CD4-positive, alpha-beta T cell treated with Interleukin-4 for 1 hour (primary cell): ENCODE measurements around the gene CNTN4.
"Not testable (repeated sequence)": the region's sequence is repeated elsewhere in the genome, so short reads cannot be mapped to it uniquely, and the experiment has no call there.

Experiments used
- DNase-seq, 2 donors: peaks; one replicate each; pipeline ENCODE4 v3.0.0-alpha.2; 2020 to 2022

Gene CNTN4

DNA sequence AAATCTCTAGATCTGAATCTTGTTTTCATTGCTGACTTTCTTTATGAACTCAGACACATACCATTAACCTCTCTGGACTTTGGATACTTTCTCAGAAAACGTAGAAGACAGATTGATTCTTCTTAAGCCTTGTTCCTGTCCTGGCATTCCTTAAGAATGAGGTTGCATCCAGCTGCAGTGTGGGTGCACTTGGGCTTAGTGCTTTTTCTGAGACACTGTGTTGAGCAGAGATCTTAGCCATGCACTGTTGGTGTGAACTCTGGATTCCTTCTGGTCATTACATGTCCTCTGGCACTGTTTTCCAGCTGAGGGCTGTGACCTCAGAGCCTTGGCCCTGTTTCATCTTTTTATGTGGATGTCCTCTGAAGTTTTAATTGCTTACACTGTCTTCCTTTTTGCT lies 428.3 kb downstream of the CNTN4 start:
- no peak for DNase-seq

DNA sequence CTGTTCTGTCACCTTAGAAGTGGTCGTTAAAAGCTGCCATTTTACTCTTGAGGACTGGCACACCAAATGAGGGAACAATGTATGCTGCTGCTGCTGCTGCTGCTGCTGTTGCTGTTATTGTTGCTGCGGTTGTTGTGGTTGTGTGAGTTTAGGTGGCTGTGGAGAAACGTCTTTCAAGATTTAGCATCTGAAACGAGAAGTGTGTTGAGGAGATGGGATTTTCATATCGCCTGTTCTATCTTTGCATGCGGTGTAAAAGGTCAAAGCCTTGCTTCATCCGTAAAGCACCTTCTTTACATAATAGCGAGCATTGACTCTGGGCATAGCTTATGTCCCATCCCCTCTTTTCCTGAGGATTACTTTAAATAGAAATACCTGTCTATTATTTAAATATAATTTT lies 428.7 kb downstream of the CNTN4 start:
- DNase-seq = not testable (repeated sequence)

DNA sequence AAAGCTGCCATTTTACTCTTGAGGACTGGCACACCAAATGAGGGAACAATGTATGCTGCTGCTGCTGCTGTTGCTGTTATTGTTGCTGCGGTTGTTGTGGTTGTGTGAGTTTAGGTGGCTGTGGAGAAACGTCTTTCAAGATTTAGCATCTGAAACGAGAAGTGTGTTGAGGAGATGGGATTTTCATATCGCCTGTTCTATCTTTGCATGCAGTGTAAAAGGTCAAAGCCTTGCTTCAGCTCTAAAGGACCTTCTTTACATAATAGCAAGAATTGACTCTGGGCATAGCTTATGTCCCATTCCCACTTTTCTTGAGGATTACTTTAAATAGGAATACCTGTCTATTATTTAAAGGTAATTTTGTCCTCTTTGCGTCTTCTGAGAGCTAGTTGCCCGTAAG lies 436.1 kb downstream of the CNTN4 start:
- DNase-seq = not testable (repeated sequence)

DNA sequence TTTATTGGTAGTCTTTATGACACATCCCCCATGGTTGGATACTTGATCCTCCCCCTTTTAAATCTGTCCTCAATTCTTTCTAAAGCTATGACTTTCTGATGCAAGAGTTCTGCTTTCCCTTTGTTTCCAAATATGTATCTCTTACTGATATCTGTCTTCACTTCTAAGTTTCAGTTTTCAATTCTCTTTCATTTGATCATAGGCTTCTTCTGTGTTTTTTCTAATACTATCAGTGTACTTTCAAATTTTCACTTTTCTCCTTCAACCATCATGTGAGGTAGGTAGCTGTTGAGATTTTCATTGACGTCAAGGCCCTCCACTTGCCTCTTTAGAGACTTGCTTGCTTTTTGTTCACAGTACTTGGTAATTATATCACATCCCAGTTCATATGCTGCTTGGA lies 436.5 kb downstream of the CNTN4 start:
- no peak for DNase-seq

DNA sequence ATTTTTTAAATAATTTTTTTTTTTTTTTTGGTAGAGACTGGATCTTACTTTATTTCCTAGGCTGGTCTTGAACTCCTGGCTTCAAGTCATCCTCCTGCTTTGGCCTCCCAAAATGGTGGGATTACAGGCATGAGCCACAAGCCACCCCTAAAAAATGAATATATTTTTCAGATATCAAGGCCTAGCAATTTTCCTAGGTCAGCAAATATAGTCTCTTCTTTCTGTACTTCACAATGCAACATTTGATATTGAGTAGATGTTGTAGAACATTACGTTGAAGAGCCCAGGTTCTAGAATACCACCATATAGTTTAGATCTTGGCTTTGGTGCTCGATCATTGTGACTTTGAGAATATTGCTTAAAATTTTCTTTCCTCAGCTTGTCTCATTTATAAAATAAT lies 437.9 kb downstream of the CNTN4 start:
- no peak for DNase-seq

DNA sequence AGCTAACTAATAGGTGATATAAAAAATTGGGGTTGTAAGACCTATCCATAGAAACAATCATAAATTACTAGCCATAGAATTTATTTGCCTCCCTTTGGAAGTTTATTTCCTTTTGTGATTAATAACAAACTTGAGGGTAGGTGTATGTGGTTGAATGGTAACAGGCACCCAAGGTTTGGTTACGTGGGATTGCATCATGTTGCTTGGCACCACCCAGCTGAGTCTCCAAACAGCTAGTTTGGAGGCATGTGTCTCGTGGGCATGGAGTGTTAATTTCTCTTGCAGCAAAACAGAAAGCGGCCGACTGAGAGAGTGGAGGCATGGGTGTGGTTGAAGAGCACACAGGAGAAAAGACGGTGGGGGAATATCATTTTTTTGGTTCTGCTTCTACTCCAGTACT lies 441.4 kb downstream of the CNTN4 start:
- DNase-seq = no peak

DNA sequence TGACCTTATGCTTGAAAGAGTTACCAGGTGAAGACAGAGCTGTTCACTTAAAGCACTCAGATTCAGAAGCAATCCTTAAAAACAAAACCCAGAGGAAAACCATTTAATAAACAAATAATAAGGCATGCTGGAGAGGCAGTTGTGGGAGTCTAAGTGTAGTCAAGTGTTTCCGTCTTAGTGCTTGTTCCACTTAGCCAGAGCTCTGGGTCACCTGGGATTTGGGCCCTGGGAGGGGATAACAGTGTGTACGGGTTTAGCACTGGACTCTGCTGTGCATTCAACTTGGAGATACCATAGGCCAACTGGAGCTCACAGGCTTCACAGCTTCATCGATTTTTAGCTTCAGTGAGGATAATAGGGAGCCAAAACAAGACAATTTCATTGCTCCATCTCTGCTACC lies 444.6 kb downstream of the CNTN4 start:
- no peak for DNase-seq

DNA sequence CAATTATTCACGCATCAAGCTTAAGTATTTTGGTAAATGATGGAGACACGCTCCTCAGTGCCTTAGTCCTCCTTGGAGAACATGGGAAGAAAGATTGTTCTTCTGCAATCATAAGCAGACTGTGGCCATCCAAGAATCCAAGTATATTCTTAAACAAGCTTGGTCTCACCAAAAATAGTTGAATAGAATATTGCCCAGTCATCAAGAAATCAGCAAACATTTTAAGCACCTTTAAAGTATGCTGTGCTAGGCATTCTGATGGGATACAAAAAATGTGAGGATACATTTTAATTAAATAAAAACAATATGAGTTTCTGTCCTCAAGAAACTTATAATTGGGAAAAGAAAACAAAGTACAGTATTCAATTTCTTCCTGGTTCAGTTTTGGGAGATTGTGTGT lies 445.5 kb downstream of the CNTN4 start:
- no peak for DNase-seq

DNA sequence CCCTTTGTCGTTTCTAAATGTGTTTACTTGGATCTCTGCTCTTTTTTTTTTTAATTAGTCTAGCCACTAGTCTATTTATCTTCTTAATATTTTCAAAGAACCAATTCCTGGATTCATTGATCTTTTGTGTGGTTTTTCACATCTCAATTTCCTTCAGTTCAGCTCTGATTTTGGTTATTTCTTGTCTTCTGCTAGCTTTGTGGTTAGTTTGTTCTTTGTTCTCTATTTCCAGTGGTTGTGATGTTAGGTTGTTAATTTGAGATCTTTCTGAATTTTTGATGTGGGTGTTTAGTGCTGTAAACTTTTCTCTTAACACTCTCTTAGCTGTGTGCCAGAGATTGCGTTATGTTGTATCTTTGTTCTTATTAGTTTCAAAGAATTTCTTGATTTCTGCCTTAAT lies 446.1 kb downstream of the CNTN4 start:
- DNase-seq = no peak

DNA sequence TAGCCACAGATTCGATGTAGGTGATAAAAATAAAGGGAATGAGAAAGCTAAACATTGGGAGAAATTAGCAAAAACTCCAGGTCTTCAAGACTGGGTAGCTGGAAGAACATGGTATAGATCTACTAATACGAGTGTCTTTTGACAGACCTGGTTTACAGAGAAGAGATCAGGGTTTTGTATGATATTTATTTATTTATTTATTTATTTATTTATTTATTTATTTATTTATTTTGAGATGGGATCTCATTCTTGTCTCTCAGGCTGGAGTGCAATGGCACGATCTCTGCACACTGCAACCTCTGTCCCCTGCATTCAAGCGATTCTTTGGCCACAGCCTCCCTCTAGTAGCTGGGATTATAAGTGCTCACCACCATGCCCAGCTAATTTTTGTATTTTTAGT lies 448.4 kb downstream of the CNTN4 start:
- no peak for DNase-seq

DNA sequence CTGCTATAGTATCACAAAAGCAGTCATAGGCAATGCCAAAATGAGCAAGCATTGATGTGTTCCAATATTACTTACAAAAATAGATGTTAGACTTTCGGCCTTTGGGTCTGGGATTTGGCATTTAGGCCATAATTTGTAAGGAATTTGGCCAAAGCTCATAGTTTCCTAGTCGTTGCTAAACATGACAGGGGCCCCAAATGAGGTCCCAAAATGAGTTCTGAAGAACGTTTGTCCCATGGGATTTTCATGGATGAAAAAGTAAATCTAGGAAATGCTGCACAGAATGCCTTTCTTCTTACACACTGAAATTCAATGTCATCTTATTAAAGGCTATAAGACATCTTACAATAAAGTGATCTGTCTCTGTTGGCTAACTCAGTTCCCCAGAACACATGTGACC lies 456.0 kb downstream of the CNTN4 start:
- DNase-seq = no peak

DNA sequence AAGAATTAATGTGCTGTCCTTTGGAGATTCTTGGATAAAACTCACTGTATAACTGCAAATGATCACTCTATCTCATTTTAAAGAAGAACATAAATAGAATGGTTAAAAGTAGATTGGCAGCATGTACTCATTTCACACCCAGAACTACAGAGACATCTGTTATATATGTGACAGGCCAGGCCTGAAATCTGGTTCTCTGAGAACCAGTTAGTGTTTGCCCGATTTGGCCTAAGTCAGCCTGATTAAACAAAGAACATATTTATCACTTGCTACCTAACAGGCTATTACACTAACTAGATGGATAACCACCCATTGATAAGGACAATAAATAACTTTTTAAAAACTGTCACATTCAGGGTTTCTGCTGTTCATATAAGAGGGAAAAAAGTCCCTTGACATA lies 460.1 kb downstream of the CNTN4 start:
- no peak for DNase-seq

DNA sequence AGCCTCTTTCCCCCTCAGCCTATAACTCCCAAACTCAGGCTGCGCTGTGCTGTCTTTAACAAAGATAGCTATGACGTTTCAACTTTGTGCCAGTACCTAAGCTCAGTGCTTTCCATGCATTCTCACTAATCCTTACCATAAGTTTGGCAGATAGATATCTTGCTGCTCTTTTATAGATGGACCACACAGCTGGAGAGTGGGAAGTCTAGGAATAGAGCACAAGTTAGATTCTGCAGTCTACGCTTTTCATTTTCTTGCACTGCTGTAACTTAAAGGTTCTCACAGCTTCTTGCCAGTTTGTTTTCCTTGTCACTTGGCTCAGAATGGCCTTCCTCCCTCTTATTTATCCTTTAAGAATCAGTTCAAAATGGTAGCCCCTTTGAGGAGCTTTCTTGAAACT lies 468.8 kb downstream of the CNTN4 start:
- DNase-seq = no peak

DNA sequence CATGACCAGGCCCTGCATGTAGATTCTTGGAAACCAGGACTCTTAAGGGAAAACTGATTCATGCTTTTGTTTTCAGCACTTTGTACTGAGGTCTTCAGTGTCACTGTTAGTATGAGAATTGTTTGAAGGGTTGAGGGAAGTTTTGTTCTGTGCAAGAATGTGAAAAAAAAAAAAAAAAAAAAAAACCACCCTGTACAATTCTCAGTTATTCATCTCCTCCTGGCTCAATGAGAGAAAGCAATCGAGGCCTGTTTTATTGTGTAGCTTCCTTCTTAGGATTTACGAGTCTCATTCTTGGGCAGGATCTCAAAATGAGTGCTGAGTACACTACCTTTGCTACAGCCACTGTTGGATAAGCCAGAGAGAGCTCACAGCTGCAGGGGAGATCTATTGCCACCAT lies 469.5 kb downstream of the CNTN4 start:
- DNase-seq = no peak

DNA sequence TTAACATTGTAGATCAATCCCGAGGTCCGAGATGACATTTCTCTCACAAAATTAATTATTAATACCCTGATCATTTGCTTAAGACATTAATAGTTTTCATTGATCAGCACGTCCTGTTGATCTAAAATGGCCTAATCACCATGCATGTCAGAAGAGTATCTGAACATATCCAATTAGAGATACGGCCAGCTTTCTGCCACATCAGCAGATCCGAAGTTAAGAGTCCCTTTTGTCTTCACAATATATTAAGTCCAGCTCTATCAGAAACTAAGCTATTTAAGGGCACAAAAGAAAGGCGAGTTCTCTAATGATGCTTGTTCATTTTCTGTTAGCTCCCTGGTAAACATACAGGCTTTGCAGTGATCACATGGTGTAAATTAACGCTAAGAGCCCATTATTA lies 470.3 kb downstream of the CNTN4 start:
- DNase-seq = no peak

DNA sequence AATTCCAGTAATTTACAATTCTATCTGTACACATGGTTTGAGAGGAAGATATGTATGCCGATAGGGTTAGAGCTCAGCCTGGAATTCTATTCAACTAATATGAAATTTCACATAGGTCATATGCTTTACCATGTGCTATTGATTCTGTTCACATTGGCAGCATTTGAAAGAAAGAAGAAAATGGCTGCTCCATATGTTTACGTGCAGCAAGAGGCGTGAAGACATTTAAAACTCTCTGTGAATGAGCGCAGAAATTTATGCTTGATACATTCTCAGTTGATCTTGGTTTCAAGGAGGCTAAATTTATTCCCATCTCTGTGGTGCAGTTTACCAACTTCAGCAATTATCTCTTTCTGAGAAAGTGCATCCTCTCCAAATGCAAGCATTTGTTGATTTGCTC lies 478.9 kb downstream of the CNTN4 start:
- DNase-seq = no peak

DNA sequence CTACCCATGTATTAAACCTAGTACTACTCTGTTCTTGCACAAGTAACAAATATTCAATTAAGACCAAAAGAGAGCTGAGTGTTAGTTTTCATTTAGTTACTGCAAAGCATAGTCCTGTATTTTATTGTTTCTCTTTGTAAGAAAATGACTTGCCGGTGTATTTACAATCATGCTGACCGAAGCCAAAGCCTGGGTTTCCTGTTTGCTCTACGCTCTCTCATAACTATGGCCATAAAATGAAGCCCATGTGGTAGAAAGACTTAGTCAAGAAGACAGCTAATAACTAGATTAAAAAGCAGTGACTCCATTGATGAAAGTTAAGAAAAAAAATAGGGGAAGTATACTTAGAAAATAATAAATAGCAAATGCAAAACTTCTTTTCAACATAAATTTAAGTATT lies 479.9 kb downstream of the CNTN4 start:
- DNase-seq = no peak

DNA sequence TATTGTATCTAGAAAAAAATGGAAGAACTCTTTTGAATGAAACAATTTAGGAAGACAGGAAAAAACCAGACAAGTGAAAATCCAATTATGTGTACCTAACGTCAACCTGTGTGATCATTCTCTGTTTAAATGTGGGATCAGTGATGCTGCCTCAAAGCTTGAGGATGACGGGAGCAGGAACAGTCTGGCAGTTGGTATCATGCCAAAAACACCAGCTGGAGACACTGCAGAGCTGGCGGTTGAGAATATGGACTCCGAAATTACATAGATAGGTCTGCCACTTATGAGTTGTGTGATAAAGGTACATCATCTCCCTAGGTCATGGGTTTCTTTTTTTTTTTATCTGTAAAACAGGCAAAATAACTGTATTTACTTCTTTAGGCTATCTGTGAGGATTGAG lies 480.5 kb downstream of the CNTN4 start:
- DNase-seq = no peak

DNA sequence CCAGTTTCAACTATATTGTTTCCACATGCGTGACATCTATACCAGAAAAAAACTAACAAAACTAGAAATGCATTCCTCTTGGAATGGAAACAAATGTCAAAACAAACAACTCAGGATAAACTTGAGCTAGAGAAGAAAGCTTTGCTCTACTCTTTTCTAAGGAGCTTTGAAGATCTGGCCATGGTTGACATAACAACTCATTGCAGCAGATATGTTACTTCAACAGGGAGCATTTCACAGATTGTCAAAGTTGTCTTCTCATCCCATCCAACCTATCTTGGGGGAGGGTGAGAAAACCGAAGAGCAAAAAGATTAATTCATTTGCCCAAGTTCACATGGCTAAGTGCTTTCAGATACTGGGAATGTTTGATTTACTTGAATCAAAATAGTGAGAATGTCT lies 484.4 kb downstream of the CNTN4 start:
- DNase-seq = no peak

DNA sequence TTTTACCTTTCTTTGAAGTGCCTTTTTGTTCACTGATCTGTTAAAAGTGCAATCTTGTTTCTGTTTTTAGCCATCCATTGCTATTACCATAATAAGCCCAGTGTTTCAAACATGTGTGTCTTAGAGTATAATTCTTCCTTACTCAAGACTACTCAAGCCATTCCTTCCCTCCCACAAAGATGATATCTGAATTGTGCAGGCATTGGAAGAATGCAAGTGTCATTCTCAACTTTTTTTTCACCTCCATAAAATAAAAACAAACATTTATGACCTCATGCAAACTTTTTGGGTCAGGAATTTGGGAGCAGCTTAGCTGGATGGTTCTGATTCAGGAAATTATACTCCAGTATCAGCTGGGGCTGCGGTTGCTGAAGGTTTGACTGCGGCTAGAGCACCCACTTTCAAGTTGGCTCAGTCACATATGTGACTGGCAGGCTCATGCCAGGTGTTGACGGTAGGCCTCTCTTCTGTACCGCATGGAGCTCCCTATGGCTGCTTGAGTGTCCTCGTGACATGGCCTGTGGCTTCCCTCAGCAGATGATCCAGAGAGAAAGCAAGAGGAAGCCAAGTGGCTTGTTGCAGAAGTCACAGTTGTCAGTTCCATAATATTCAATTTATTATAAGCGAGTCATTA lies 490.8 kb downstream of the CNTN4 start:
- DNase-seq = no peak

DNA sequence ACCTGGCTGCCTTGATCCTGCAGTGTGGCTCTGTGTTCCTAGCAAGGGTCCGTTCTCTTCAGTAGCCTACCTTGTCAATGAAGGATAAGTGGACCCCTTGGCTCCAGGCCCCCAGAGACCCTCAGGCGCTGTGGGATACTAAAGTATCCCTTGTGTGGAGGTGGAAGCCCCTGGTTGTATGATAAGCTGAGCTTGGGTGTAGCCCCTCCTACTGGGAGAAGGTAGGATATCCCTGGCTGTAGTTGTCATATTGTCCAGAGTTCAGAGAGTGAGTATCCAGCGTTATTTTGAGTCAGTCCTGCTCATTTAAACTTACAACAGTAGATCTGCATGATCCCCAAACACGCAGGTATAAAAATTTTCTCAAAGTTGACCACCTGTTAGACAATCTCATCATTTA lies 496.8 kb downstream of the CNTN4 start:
- no peak for DNase-seq

DNA sequence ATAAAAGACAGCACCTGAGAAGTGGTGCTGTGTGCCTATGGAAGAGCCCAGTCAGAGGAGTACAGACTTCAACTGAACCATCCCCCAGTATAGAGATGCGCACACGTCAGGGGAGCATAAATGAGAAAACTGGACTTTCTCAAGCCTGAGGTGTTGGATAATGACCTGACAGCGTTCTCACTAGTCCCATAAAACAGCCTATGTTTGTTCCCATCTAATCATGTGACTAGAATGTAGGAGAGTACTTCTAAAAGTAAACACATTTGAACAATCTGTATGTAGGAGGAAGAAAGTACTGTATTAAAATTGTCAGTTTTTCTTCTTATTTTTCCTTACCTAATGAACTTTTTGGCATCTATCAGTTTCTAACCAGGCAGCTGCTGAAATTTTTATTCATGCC lies 498.9 kb downstream of the CNTN4 start:
- no peak for DNase-seq

DNA sequence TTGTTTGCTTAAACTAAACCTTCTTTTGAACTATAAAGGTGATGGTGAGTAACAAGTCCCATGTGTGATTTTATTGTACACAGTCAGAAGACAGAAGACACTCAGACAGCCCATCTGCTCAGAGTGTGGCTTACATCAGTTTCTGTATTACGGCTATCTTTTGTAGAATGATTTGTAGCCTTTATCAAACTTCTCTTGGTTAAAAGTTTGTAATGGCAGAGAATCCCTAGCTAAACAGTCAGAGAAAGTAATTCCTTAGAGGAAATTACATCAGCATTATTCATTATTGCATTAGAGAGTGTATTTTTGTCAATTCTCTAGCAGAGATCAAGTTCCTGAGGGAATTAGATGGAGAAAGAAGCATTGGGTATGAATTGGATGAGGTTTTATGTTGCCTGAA lies 500.8 kb downstream of the CNTN4 start:
- DNase-seq = no peak

DNA sequence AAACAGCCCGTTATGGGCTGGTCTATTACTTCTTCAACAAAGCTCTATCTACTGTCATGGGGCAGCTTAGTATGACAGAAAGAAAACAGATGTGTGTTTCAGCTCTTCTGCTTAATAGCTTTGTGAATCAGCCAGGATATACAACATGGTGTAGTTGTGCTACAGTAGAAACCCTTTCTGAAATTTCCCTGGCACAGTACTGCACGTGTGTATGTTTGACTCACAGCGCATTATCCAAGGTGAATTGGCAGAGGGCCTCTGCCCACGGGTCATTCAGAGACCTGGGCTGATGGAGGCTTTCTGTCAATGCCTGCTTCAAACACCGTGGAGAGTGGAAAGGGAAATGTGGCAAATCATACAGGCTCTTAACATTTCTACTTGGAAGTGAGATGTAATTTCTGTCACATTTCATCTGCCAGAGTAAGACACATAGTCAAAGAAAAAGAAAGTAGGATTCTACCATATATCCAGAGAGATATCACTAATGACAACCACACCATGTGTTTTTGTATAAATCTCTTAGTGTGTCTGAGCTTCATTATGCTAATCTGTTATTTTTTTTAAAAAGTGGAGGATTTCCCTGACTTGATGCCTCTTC lies 505.1 kb downstream of the CNTN4 start:
- no peak for DNase-seq

DNA sequence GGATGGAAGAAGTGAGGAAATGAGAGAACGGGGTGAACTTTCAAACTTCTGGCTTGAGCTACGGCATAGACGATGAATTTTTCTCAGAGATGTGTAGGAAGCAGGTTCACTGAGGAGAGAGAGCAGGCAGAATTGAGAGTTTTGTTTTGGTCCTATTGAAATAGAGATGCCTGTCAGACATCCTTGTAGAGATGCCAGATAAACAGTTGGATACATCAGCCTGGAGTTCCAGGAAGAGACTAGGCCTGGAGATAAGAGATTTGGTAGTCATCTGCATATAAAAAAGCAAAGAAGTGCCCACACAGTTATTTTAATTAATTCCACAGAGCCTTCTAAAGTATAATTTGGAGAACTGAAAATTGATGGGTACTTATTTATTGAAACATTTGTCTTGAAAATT lies 515.9 kb downstream of the CNTN4 start:
- no peak for DNase-seq

DNA sequence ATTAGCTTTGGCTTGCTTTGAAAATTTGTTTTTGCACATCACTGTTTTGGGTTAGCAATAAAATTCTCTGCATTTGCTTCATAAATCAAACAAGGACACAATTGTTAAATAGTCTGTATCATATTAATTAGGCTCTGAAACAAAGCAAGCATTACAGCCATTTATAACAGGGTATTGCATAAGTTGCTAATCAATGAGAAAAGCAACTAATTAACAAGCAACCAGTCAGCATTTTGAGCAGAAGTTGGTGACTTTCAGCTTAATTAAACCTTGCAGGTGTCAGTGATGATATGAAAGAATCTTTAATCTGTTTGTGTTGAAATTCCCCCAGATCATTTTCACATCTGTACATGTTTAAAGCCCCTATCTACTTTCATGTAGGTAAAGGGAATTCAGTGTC lies 516.4 kb downstream of the CNTN4 start:
- DNase-seq = no peak
